Osteocyte (in vitro differentiated cells): Measurements from ENCODE around the gene MFN2. TPM values are rescaled to one million over a fixed set of nuclear protein-coding genes. Genes with fewer than 3 reads are reported as not detected.

ENCODE experiments used
- DNase-seq: peaks from one replicate; pipeline ENCODE4 v3.0.0; 2021; ENCODE audit warnings: mixed read lengths; ENCODE audit not compliant: unreplicated experiment; ENCODE audit errors: extremely low spot score
- H3K27ac Mint-ChIP-seq: one replicate; pipeline ENCODE4 v1.8.0; 2021; ENCODE audit warnings: mild to moderate bottlenecking, mixed read lengths; ENCODE audit not compliant: unreplicated experiment
- H3K27me3 Mint-ChIP-seq: one replicate; pipeline ENCODE4 v1.8.0; 2021; ENCODE audit warnings: mixed read lengths; ENCODE audit not compliant: unreplicated experiment
- H3K36me3 Mint-ChIP-seq: one replicate; pipeline ENCODE4 v1.8.0; 2021; ENCODE audit warnings: mixed read lengths; ENCODE audit not compliant: unreplicated experiment
- H3K4me1 Mint-ChIP-seq: one replicate; pipeline ENCODE4 v1.8.0; 2021; ENCODE audit warnings: mixed read lengths; ENCODE audit not compliant: unreplicated experiment
- H3K4me3 Mint-ChIP-seq: one replicate; pipeline ENCODE4 v1.8.0; 2021; ENCODE audit warnings: mild to moderate bottlenecking, moderate library complexity, mixed read lengths; ENCODE audit not compliant: unreplicated experiment
- H3K9me3 Mint-ChIP-seq: one replicate; pipeline ENCODE4 v1.8.0; 2021; ENCODE audit warnings: mixed read lengths; ENCODE audit not compliant: unreplicated experiment
- CTCF ChIP-seq: fragments of 200-600 bp; sonication (generic); IDR thresholded peaks from 2 replicates; pipeline ENCODE4 v1.5.0; 2021; ENCODE audit warnings: antibody characterized with exemption, mild to moderate bottlenecking, moderate library complexity
- total RNA-seq: library from RNA; stranded (reverse); gene quantifications from 2 replicates; pipeline ENCODE4 v1.2.1, GENCODE V29; 2021

Gene MFN2
- total RNA-seq, 1 donor from 2014 or later: 69.2 TPM

GRCh38 chr1:12052008-12052573 is 71.8 kb downstream of the MFN2 start:
- no peak overlapping the region for H3K27ac Mint-ChIP-seq

GRCh38 chr1:12052997-12053686 is 72.9 kb downstream of the MFN2 start:
- no peak overlapping the region for H3K4me3 Mint-ChIP-seq
- no peak for DNase-seq
- no peak for TF ChIP-seq CTCF
- H3K27ac Mint-ChIP-seq: no peak overlapping the region
- peaks cover 7% of the 10 kb centered on the region for H3K27me3 Mint-ChIP-seq
- H3K9me3 Mint-ChIP-seq: no peaks in the 10 kb centered on the region
- H3K36me3 Mint-ChIP-seq: no peaks in the 10 kb centered on the region
- H3K4me1 Mint-ChIP-seq: peaks cover 11% of the 10 kb centered on the region

More at GRCh38 chr1:12052008-12052573, 71.8 kb downstream of the MFN2 start:
- Mint-ChIP-seq H3K4me1 (peaks cover 11% of the 10 kb centered on the region), H3K4me3 (no peak overlapping the region), H3K36me3 (no peaks in the 10 kb centered on the region), H3K9me3 (no peaks in the 10 kb centered on the region), H3K27me3 (peaks cover 7% of the 10 kb centered on the region)
- no peak for DNase-seq
- no peak for TF ChIP-seq CTCF

- H3K36me3 Mint-ChIP-seq: no peaks in the 10 kb centered on the region
- H3K27me3 Mint-ChIP-seq: peaks cover under 1% of the 10 kb centered on the region
- DNase-seq: no peak
- no peak for TF ChIP-seq CTCF
- peaks cover 11% of the 10 kb centered on the region for H3K4me1 Mint-ChIP-seq
- no peak overlapping the region for H3K27ac Mint-ChIP-seq
- no peak overlapping the region for H3K4me3 Mint-ChIP-seq
- no peaks in the 10 kb centered on the region for H3K9me3 Mint-ChIP-seq
Observed at GRCh38 chr1:12053752-12054548, 73.7 kb downstream of the MFN2 start.

- DNase-seq: no peak
- Mint-ChIP-seq H3K36me3 (no peaks in the 10 kb centered on the region), H3K4me1 (peaks cover 11% of the 10 kb centered on the region), H3K27ac (no peak overlapping the region), H3K4me3 (no peak overlapping the region), H3K9me3 (no peaks in the 10 kb centered on the region), H3K27me3 (peaks cover 9% of the 10 kb centered on the region)
- TF ChIP-seq CTCF: no peak
Observed at GRCh38 chr1:12055259-12055658, 75.0 kb downstream of the MFN2 start.

GRCh38 chr1:12056331-12056841 is 76.1 kb downstream of the MFN2 start:
- H3K4me3 Mint-ChIP-seq: no peak overlapping the region
- TF ChIP-seq CTCF: no peak
- H3K27ac Mint-ChIP-seq: no peak overlapping the region
- peaks cover 11% of the 10 kb centered on the region for H3K4me1 Mint-ChIP-seq
- DNase-seq: no peak
- H3K9me3 Mint-ChIP-seq: no peaks in the 10 kb centered on the region
- H3K36me3 Mint-ChIP-seq: no peaks in the 10 kb centered on the region
- H3K27me3 Mint-ChIP-seq: peaks cover 16% of the 10 kb centered on the region
